Caco-2 (cell line): ENCODE measurements around the gene PHACTR1. TPM values are rescaled to one million over a fixed set of nuclear protein-coding genes. Genes with fewer than 3 reads are reported as not detected.

Source experiments
- BruUV-seq: library from RNA; stranded (reverse); fragments of 400-500 nt; replicated peaks from 2 replicates; lab custom pipeline; 2021; lab: Mats Ljungman, UMichigan
- CTCF ChIA-PET: fragments of 300-600 bp; sonication (Branson Sonifier 250); formaldehyde crosslinking; loops from one replicate; lab custom pipeline; 2022; ENCODE audit warnings: antibody characterized with exemption; lab: Charles Lee
- POLR2A ChIA-PET: fragments of 300-600 bp; sonication (Branson Sonifier 250); formaldehyde crosslinking; loops from one replicate; lab custom pipeline; 2022; ENCODE audit warnings: antibody characterized with exemption; lab: Charles Lee
- DNase-seq, 2 experiments: peaks; one replicate each; pipeline versions ENCODE4 v3.0.0 to v3.0.0-alpha.2; 2020 to 2022
- H3K27me3 ChIP-seq: replicated peaks from 2 replicates; pipeline ENCODE4 v1.6.0; 2011; ENCODE audit warnings: low read length; ENCODE audit not compliant: control insufficient read depth, insufficient read depth
- H3K36me3 ChIP-seq: 2 replicates; pipeline ENCODE4 v1.5.1; 2011; ENCODE audit warnings: low read length; ENCODE audit not compliant: control insufficient read depth, insufficient read depth
- H3K4me1 ChIP-seq: fragments of 250-450 bp; sonication (Bioruptor Pico); 2 replicates; pipeline ENCODE4 v1.5.1; 2020; ENCODE audit warnings: mild to moderate bottlenecking
- H3K4me3 ChIP-seq: 2 replicates; pipeline ENCODE4 v1.5.1; 2011; ENCODE audit warnings: low read depth, mild to moderate bottlenecking, control low read depth, low read length
- H3K9me3 ChIP-seq: fragments of 250-450 bp; sonication (Bioruptor Pico); 2 replicates; pipeline ENCODE4 v1.5.1; 2020; ENCODE audit warnings: mild to moderate bottlenecking, moderate library complexity
- H3K27ac Mint-ChIP-seq: one replicate; pipeline ENCODE4 v1.8.0; 2022; ENCODE audit warnings: mixed read lengths; ENCODE audit not compliant: unreplicated experiment
- H3K27me3 Mint-ChIP-seq: one replicate; pipeline ENCODE4 v1.8.0; 2022; ENCODE audit warnings: mixed read lengths; ENCODE audit not compliant: insufficient read depth, unreplicated experiment
- H3K36me3 Mint-ChIP-seq: one replicate; pipeline ENCODE4 v1.8.0; 2022; ENCODE audit warnings: mild to moderate bottlenecking, mixed read lengths; ENCODE audit not compliant: insufficient read depth, unreplicated experiment
- H3K4me1 Mint-ChIP-seq: one replicate; pipeline ENCODE4 v1.8.0; 2022; ENCODE audit warnings: low read depth, mixed read lengths; ENCODE audit not compliant: unreplicated experiment
- H3K4me3 Mint-ChIP-seq: one replicate; pipeline ENCODE4 v1.8.0; 2022; ENCODE audit warnings: mild to moderate bottlenecking, moderate library complexity, mixed read lengths; ENCODE audit not compliant: unreplicated experiment
- H3K9me3 Mint-ChIP-seq: one replicate; pipeline ENCODE4 v1.8.0; 2022; ENCODE audit warnings: mixed read lengths; ENCODE audit not compliant: unreplicated experiment
- intact Hi-C: fragments of 100-400 bp; cut with micrococcal nuclease; formaldehyde crosslinking; loops from one replicate; pipeline ENCODE4 v1.10.0; 2022; ENCODE audit not compliant: unreplicated experiment
- total RNA-seq: library from RNA; stranded (reverse); gene quantifications from 2 replicates; pipeline ENCODE4 v1.2.3, GENCODE V29; 2022
- TF ChIP-seq, protein P1 (sequence below), 2 experiments: fragments of 200-600 bp in 1 of 2; IDR thresholded peaks; 1 replicate in 1 of 2; 2 replicates in 1 of 2; pipeline versions ENCODE4 v1.5.1 to v1.8.0; 2011 to 2022; ENCODE audit warnings: antibody characterized with exemption in 1 of 2, control low read depth in 1 of 2, inconsistent platforms in 1 of 2, low read depth in 1 of 2, low read length in 1 of 2, mild to moderate bottlenecking in 1 of 2, moderate library complexity in 1 of 2; ENCODE audit not compliant: insufficient read depth in 1 of 2, severe bottlenecking in 1 of 2, unreplicated experiment in 1 of 2

The PHACTR1 gene
- total RNA-seq, 1 experiment from 2014 or later, result 0.41 TPM

DNA sequence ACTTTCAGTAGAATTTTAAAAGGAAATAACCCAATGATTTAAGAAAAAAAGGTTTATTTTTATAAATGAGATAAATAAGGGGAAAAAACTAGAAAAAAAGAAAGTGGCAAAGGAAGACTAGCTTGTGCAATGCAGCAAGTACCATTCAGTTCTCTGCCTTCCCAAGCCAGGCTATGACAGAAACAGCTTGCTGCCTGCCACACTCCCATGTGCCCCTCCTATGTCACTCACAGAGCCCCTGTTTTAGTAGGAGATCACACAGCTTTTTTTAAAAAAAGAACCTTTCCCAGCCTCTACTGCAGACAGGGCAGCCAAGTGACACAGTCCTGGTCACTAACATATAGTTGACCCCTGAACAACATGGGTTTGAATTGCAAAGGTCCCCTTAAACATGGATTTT, 598.2 kb downstream of the PHACTR1 start:
- no peak overlapping the region for H3K4me3 ChIP-seq
- peaks cover 3% of the 10 kb centered on the region; the same call in 1 of the 2 replicates for H3K9me3 ChIP-seq
- no peaks in the 10 kb centered on the region for H3K27me3 Mint-ChIP-seq
- H3K27me3 ChIP-seq, result no peaks in the 10 kb centered on the region
- H3K27ac Mint-ChIP-seq, result no peak overlapping the region
- H3K36me3 Mint-ChIP-seq, result peaks cover 96% of the 10 kb centered on the region
- H3K4me3 Mint-ChIP-seq, result no peak overlapping the region
- ChIA-PET CTCF (no interaction called here), POLR2A (no interaction called here)
- no peaks in the 10 kb centered on the region for H3K36me3 ChIP-seq
- H3K4me1 Mint-ChIP-seq, result peaks cover 24% of the 10 kb centered on the region
- no TSS peak for BruUV-seq
- TF ChIP-seq, protein P1, sequence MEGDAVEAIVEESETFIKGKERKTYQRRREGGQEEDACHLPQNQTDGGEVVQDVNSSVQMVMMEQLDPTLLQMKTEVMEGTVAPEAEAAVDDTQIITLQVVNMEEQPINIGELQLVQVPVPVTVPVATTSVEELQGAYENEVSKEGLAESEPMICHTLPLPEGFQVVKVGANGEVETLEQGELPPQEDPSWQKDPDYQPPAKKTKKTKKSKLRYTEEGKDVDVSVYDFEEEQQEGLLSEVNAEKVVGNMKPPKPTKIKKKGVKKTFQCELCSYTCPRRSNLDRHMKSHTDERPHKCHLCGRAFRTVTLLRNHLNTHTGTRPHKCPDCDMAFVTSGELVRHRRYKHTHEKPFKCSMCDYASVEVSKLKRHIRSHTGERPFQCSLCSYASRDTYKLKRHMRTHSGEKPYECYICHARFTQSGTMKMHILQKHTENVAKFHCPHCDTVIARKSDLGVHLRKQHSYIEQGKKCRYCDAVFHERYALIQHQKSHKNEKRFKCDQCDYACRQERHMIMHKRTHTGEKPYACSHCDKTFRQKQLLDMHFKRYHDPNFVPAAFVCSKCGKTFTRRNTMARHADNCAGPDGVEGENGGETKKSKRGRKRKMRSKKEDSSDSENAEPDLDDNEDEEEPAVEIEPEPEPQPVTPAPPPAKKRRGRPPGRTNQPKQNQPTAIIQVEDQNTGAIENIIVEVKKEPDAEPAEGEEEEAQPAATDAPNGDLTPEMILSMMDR (IDR thresholded peaks at IDR 0.05; ENCODE audit: insufficient read depth in 1 of 2, low read depth in 1 of 2, low read length in 1 of 2, severe bottlenecking in 1 of 2, unreplicated experiment in 1 of 2), result no peak
- intact Hi-C loops, result no loop called here
- H3K9me3 Mint-ChIP-seq, result no peaks in the 10 kb centered on the region
- peaks cover 55% of the 10 kb centered on the region for H3K4me1 ChIP-seq
- no peak for DNase-seq

DNA sequence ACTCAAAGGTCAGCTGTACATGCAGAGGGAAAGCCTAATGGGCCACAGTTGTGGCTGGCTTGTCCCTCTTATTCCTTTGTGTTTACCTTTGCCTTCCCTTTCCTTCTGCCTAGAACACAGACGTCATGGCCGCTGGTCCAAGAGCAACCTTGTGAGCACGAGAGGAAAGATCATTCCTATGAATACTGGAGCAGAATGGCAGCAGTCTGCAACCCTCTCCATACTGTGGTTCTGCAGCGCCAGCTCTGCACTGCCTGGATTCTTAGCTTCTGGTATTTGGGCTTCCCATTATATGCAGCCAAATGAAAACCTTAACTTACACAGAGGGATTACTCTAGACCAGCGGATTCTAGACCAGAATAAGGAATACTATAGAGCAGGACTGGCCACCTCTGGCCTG, 599.3 kb downstream of the PHACTR1 start:
- intact Hi-C loops, result no loop called here
- ChIA-PET CTCF (no interaction called here), POLR2A (no interaction called here)
- peaks cover 21% of the 10 kb centered on the region for H3K4me1 Mint-ChIP-seq
- Histone ChIP-seq H3K4me1 (peaks cover 57% of the 10 kb centered on the region), H3K4me3 (no peak overlapping the region), H3K27me3 (no peaks in the 10 kb centered on the region), H3K36me3 (no peaks in the 10 kb centered on the region; the same call in 1 of the 2 replicates), H3K9me3 (peaks cover 3% of the 10 kb centered on the region; the same call in 1 of the 2 replicates)
- H3K4me3 Mint-ChIP-seq, result peak overlapping the region; percentile 5
- H3K27me3 Mint-ChIP-seq, result no peaks in the 10 kb centered on the region
- TF ChIP-seq, protein P1 (IDR thresholded peaks at IDR 0.05; ENCODE audit: insufficient read depth in 1 of 2, low read depth in 1 of 2, low read length in 1 of 2, severe bottlenecking in 1 of 2, unreplicated experiment in 1 of 2), result no peak
- peak overlapping the region; percentile 79 for H3K27ac Mint-ChIP-seq
- H3K36me3 Mint-ChIP-seq, result peaks cover 96% of the 10 kb centered on the region
- H3K9me3 Mint-ChIP-seq, result no peaks in the 10 kb centered on the region
- no peak for DNase-seq
- no TSS peak for BruUV-seq

DNA sequence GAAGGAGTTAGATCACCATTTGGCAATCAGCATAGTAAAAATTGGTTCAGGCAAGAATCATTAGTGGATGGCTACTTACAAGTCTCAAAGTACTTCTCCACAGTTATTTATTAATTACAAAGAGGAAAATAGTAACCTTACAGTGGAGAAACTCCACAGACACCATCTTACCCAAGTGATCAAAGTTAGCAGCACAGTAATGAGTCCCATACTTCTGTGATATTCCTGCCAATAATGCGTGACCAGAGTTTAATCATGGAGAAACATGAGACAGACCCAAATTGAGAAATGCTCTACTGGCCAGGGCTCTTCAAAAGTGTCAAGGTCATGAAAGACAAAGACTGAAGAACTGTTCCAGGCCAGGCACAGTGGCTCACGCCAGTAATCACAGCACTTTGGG, 602.3 kb downstream of the PHACTR1 start:
- H3K27ac Mint-ChIP-seq, result peak overlapping the region; percentile 73
- no peaks in the 10 kb centered on the region for H3K9me3 Mint-ChIP-seq
- intact Hi-C loops, result no loop called here
- no TSS peak for BruUV-seq
- Histone ChIP-seq H3K4me1 (peaks cover 71% of the 10 kb centered on the region), H3K36me3 (no peaks in the 10 kb centered on the region; the same call in 1 of the 2 replicates), H3K4me3 (no peak overlapping the region), H3K27me3 (no peaks in the 10 kb centered on the region), H3K9me3 (peaks cover 3% of the 10 kb centered on the region; the same call in 1 of the 2 replicates)
- ChIA-PET POLR2A (no interaction called here), CTCF (no interaction called here)
- H3K36me3 Mint-ChIP-seq, result peaks cover 96% of the 10 kb centered on the region
- peak overlapping the region; percentile 33 for H3K4me3 Mint-ChIP-seq
- peaks cover 27% of the 10 kb centered on the region for H3K4me1 Mint-ChIP-seq
- DNase-seq, result no peak
- H3K27me3 Mint-ChIP-seq, result no peaks in the 10 kb centered on the region
- TF ChIP-seq, protein P1 (IDR thresholded peaks at IDR 0.05; ENCODE audit: insufficient read depth in 1 of 2, low read depth in 1 of 2, low read length in 1 of 2, severe bottlenecking in 1 of 2, unreplicated experiment in 1 of 2), result no peak
